HG03558 (cell line): ENCODE data around the gene PCSK6.

ENCODE experiments used
- ATAC-seq: cut with Tn5 transposase; IDR thresholded peaks from one replicate; pipeline ENCODE4 v1.9.1; 2021; ENCODE audit warnings: moderate number of reproducible peaks; ENCODE audit not compliant: unreplicated experiment; ENCODE audit errors: extremely low read depth

Gene PCSK6

GRCh38 chr15:101523560-101523940 lies 34.0 kb upstream of the PCSK6 start:
- ATAC-seq, result no peak

DNA sequence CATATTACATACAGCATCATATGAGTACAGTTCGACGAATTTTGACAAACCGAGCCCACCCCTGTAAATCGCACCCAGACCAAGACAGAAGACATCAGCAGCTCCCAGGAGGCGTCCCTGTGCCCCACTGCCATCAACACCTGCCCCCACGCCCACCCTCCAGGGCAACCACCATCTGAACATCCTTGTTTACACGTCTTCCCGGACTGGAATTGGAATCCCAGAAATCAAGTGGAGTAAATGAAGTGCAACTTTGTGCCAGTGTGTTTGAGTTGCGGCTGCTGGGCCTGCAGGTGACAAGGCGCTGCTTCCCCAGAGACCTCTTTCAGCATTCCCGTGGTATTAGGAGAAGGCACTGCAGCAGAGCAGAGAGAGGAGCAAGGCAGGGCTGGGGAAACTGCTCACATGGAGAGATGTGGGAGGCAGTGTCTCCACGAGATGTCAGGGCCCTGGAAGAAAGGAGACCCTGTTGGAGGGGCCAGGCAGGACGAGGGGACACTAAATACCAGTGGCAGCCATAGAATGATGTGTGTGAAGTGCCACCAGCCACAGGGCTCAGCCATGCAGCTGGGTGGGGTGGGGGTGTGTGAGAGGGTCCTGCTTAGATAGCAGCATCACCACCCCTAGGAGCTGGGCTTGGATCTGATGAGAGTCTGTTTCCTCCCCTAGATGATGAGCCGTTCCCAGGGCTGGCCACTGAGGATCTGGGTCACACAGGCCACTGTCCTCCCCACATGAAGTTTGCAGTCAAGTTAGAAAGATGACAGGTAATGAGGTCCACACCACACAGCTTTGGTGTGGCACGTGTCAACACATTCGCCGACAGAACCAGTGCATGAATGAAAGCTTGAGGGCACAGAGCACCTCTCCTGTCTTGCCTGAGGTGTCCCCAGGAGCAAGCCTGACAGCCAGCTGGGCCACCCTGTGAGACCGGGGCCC lies 33.4 kb upstream of the PCSK6 start:
- no peak for ATAC-seq

GRCh38 chr15:101522091-101522490 lies 32.6 kb upstream of the PCSK6 start:
- no peak for ATAC-seq

- ATAC-seq, result no peak
These were observed 32.1 kb upstream of the PCSK6 start for GRCh38 chr15:101521591-101521990.

DNA sequence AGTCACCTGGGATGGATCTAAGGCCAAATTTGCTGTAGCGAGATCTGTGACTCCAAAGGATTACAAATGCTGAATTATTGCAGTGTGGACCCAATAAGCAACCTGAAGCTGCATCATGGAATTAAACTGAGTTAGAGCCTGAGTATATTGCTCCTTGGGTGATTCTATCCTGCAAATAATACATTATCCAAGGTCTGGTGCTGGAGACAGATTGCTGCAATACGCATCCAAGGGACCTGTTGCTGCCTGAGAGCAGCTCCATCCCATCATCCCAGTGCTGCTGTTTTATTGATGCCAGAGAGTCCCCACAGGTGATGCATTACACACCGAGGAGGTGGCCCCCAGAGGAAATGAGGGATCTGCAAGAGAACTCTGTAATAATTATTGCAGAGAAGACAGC lies 31.6 kb upstream of the PCSK6 start:
- ATAC-seq, result no peak

DNA sequence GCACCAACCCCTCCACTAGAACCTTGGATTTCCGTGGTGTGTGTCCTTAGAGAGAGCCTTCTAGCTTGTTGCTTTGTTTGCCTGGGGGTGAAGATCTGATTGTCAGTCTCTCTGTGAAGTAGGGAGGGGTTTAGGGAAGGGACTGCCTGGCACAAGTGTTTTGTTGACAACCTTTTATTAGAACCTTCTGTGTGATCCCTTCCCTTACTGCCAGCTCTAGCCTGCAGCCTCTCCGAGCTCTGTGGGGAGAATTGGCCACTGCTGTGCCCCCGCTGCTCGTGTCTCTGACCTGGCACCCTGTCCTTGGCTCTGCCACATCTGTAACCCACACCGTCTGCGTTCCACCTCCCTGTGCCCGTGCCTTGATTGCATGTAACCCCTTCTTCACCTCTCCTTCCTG lies 30.9 kb upstream of the PCSK6 start:
- ATAC-seq, result no peak

GRCh38 chr15:101517504-101517903 lies 28.0 kb upstream of the PCSK6 start:
- no peak for ATAC-seq

DNA sequence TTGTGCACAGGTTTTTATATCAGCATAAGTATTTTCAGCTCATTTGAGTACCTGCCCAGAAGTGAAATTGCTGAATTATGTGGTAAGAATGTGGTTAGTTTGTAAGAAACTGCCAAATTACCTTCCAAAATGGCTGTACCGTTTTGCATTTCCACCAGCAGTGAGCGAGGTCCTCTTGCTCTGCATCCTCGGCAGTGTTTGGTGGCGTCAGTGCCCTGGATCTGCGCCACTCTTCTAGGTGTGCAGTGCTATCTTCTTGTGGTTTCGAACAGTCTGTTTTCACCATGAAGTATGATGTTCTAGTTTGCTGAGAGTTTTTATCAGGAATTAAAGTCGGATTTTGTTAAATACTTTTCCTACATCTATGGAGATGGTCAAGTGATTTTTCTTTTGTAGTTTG lies 24.8 kb upstream of the PCSK6 start:
- ATAC-seq, result no peak

- ATAC-seq, result no peak
These were observed 22.2 kb upstream of the PCSK6 start for GRCh38 chr15:101511717-101512116.

- ATAC-seq, result no peak
These were observed 21.0 kb upstream of the PCSK6 start for GRCh38 chr15:101510212-101511197.

DNA sequence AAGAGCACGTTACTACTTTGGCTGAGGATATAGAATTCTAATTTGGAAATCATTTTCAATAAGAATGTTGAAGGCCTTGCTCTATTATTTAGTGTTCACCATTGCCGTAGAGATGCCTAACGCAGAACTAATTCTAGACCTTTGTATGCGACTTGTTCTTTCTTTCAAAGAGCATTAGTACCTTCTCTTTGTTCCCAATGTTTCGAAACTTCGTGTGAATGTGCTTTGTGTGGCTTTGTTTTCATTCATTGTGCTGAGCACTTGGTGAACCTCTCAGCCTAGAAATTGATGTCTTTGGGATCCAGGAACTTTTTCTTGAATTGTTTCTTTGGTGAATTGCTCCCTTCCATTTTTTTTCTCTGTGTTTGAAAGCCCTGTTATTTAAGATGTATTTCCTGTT lies 19.8 kb upstream of the PCSK6 start:
- no peak for ATAC-seq

- ATAC-seq, result no peak
These were observed 17.0 kb upstream of the PCSK6 start for GRCh38 chr15:101506491-101506890.

- ATAC-seq, result no peak
These were observed 16.3 kb upstream of the PCSK6 start for GRCh38 chr15:101505610-101506337.

DNA sequence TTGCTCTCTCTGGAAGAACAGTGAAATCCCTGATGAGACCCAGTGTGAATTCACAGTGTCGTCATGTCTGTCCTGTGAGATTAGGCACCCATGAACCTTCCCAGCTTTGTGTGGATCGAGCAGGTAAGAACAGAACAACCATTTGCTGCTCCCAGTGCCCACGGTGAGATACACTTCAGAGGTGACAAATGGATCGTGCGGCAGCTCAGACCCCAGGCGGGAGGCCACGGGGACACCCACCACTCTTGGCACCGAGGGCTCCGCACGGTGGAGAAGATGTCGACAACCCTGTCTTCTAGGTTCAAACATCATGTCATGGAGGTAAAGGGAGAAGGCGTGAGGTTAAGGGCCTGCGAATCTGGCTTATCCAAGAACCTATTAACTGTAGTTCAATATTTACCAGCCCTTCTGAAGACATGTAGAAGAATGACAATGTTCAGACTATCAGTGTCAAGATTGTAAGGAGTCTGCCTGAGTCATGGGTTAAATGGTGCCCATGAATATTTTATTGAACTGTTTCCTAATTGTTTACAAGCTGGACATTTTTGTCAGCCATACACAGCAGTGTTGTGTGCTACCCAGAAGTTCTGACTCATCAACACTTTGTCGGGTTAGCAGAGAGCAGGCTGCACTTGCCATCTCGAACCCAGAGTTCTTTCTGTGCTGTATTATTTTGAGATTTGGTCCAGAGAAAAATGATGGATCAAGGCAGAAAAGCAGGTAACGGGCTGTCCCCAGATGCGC lies 15.5 kb upstream of the PCSK6 start:
- ATAC-seq, result no peak

DNA sequence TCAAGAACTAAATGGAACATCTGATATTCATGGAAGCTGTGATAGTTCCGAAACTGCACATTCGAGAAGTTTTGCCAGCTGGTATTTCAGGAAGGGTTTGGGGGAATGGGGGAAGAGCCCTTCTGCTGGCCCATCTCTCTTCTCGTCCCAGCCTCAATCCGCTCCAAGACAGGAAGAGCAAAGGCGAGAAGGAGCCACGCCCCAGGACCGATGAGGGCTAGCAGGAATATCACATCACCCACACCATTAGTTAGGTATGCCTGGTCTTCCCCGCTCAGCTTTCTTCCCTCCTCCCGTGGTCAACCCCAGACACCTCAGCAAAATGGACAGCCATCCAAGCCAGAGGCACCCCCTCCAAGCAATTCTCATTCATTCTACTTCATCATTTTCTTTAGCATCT lies 14.9 kb upstream of the PCSK6 start:
- no peak for ATAC-seq

GRCh38 chr15:101503296-101503599 lies 13.7 kb upstream of the PCSK6 start:
- no peak for ATAC-seq

DNA sequence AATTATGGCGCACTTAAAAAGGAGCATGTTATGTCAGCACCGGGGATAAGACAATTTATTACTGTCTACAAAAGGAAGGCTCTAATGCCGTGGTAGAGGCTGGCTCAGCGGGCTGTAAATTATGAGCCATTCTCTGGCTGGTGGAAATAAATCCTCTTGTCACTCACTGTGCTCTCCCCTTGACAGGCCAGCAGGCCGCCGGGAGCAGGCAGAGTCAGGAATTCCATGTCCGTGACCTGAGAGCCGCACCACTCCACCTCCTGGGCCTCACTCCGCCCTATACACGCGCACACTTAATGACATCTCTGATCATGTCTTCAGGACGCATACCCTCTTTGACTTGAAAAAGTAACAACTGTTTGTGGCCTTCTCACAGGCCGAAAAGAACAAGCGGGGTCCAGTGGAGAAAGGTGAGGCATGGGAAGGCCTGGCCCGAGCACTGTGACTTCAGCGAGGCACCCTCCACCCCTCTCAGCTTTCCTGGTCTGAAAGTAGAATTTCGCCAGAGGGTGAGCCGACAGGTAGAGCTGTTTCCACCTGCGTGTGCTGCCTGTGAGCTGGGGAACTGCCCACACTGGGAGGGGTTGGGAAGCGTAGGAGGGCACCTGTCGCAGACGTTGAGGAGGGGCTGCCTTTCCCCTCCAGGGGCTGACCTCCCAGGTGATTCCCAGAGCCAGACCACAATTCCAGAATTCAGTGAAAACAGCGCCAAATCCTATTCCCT lies 13.2 kb upstream of the PCSK6 start:
- ATAC-seq, result no peak

GRCh38 chr15:101501703-101502373 lies 12.3 kb upstream of the PCSK6 start:
- ATAC-seq, result no peak
